NCI-H2196 (cell line): ENCODE measurements around the gene UBE2V1.

Source experiments
- DNase-seq: peaks from one replicate; lab custom pipeline; 2025; ENCODE audit not compliant: unreplicated experiment; lab: John Stamatoyannopoulos, UW

The UBE2V1 gene

GRCh38 chr20:50049442-50050026 lies 63.4 kb downstream of the UBE2V1 start:
- DNase-seq = no peak

- no peak for DNase-seq
Measured at GRCh38 chr20:50048420-50049166, 64.4 kb downstream of the UBE2V1 start.

GRCh38 chr20:50044353-50044960 lies 68.5 kb downstream of the UBE2V1 start:
- DNase-seq = no peak

GRCh38 chr20:50043573-50044352 lies 69.2 kb downstream of the UBE2V1 start:
- no peak for DNase-seq

GRCh38 chr20:50042370-50043313 lies 70.3 kb downstream of the UBE2V1 start:
- no peak for DNase-seq

GRCh38 chr20:50041246-50041873 lies 71.6 kb downstream of the UBE2V1 start:
- no peak for DNase-seq

GRCh38 chr20:50040432-50041245 lies 72.3 kb downstream of the UBE2V1 start:
- no peak for DNase-seq

GRCh38 chr20:50039706-50040431 lies 73.1 kb downstream of the UBE2V1 start:
- DNase-seq = no peak

- peak; percentile 90 for DNase-seq
Measured at GRCh38 chr20:50038574-50038991, 74.4 kb downstream of the UBE2V1 start.

- no peak for DNase-seq
Measured at GRCh38 chr20:50038169-50038568, 74.8 kb downstream of the UBE2V1 start.

- no peak for DNase-seq
Measured at GRCh38 chr20:50037575-50037974, 75.4 kb downstream of the UBE2V1 start.

GRCh38 chr20:50037123-50037522 lies 75.8 kb downstream of the UBE2V1 start:
- no peak for DNase-seq

GRCh38 chr20:50036703-50037102 lies 76.2 kb downstream of the UBE2V1 start:
- no peak for DNase-seq

GRCh38 chr20:50034567-50035180 lies 78.3 kb downstream of the UBE2V1 start:
- no peak for DNase-seq

- DNase-seq = no peak
Measured at GRCh38 chr20:50032955-50033666, 79.8 kb downstream of the UBE2V1 start.
